HEK293 (cell line): ENCODE measurements around the gene ATP6V0A4.

Experiments
- CTCF ChIA-PET: fragments of 350-600 bp; formaldehyde crosslinking; extraction: SDS; loops from one replicate; lab custom pipeline; 2021; ENCODE audit warnings: antibody characterized with exemption; lab: Yijun Ruan, JAX
- POLR2A ChIA-PET: fragments of 300-600 bp; formaldehyde crosslinking; extraction: SDS; loops from one replicate; lab custom pipeline; 2020; ENCODE audit warnings: antibody characterized with exemption, inconsistent platforms; lab: Yijun Ruan, JAX
- H3K27ac ChIP-seq: fragments of 200-500 bp; sonication (Bioruptor generic); 2 replicates; pipeline ENCODE4 v1.5.1; 2014; ENCODE audit warnings: low read depth, low read length, control low read depth, inconsistent platforms; ENCODE audit errors: extremely low read depth
- H3K36me3 ChIP-seq, 2 experiments: fragments of 200-500 bp in 1 of 2; sonication (Bioruptor generic) in 1 of 2; 1 replicate in 1 of 2; 2 replicates in 1 of 2; pipeline ENCODE4 v1.5.1; 2014 to 2017; ENCODE audit warnings: inconsistent platforms in 2 of 2, low read length in 2 of 2; ENCODE audit not compliant: control insufficient read depth in 2 of 2, insufficient read depth in 1 of 2
- H3K4me1 ChIP-seq: fragments of 200-500 bp; sonication (Bioruptor generic); 2 replicates; pipeline ENCODE4 v1.5.1; 2014; ENCODE audit warnings: mild to moderate bottlenecking, low read length, inconsistent platforms; ENCODE audit not compliant: control insufficient read depth, insufficient read depth
- H3K4me3 ChIP-seq: 2 replicates; pipeline ENCODE4 v1.5.1; 2011; ENCODE audit warnings: low read depth, mild to moderate bottlenecking, control low read depth, low read length, moderate library complexity
- H3K9me3 ChIP-seq: fragments of 200-500 bp; sonication (Bioruptor generic); 2 replicates; pipeline ENCODE4 v1.5.1; 2014; ENCODE audit warnings: low read depth, low read length, inconsistent platforms; ENCODE audit not compliant: control insufficient read depth, insufficient read depth
- GLI4 ChIP-seq: fragments of 450-650 bp; formaldehyde crosslinking; IDR thresholded peaks from 2 replicates; pipeline ENCODE4 v1.5.1; 2016; ENCODE audit warnings: missing biosample characterization, missing genetic modification characterization
- KLF10 ChIP-seq: fragments of 450-650 bp; IDR thresholded peaks from 2 replicates; pipeline ENCODE4 v1.5.1; 2018; ENCODE audit warnings: missing biosample characterization, mild to moderate bottlenecking, missing genetic modification characterization
- KLF8 ChIP-seq: fragments of 450-650 bp; formaldehyde crosslinking; IDR thresholded peaks from 2 replicates; pipeline ENCODE4 v1.5.1; 2016; ENCODE audit warnings: missing biosample characterization, missing genetic modification characterization
- MYNN ChIP-seq: fragments of 450-650 bp; formaldehyde crosslinking; IDR thresholded peaks from 2 replicates; pipeline ENCODE4 v1.5.1; 2016; ENCODE audit warnings: missing biosample characterization, missing genetic modification characterization, borderline replicate concordance
- PRDM6 ChIP-seq: fragments of 450-650 bp; formaldehyde crosslinking; IDR thresholded peaks from 2 replicates; pipeline ENCODE4 v1.5.1; 2017; ENCODE audit warnings: missing biosample characterization, missing genetic modification characterization
- SCRT1 ChIP-seq: fragments of 450-650 bp; formaldehyde crosslinking; IDR thresholded peaks from 2 replicates; pipeline ENCODE4 v1.5.1; 2016; ENCODE audit warnings: missing biosample characterization, missing genetic modification characterization, borderline replicate concordance
- ZBTB20 ChIP-seq: fragments of 450-650 bp; formaldehyde crosslinking; IDR thresholded peaks from 2 replicates; pipeline ENCODE4 v1.5.1; 2016; ENCODE audit warnings: missing biosample characterization, missing genetic modification characterization
- ZBTB26 ChIP-seq: fragments of 450-650 bp; formaldehyde crosslinking; optimal IDR thresholded peaks from 2 replicates; pipeline ENCODE3; 2016; ENCODE audit warnings: missing biosample characterization, mild to moderate bottlenecking, missing genetic modification characterization
- ZBTB8A ChIP-seq: fragments of 450-650 bp; formaldehyde crosslinking; IDR thresholded peaks from 2 replicates; pipeline ENCODE4 v1.5.1; 2016; ENCODE audit warnings: missing biosample characterization, missing genetic modification characterization
- ZFP37 ChIP-seq: fragments of 450-650 bp; formaldehyde crosslinking; IDR thresholded peaks from 2 replicates; pipeline ENCODE4 v1.5.1; 2016; ENCODE audit warnings: missing biosample characterization, missing genetic modification characterization
- ZNF114 ChIP-seq: fragments of 450-650 bp; formaldehyde crosslinking; IDR thresholded peaks from 2 replicates; pipeline ENCODE4 v1.5.0; 2017; ENCODE audit warnings: missing biosample characterization, missing genetic modification characterization
- ZNF302 ChIP-seq: fragments of 450-650 bp; formaldehyde crosslinking; IDR thresholded peaks from 2 replicates; pipeline ENCODE4 v1.5.1; 2016; ENCODE audit warnings: missing biosample characterization, missing genetic modification characterization, low read depth
- ZNF324 ChIP-seq: fragments of 450-650 bp; formaldehyde crosslinking; IDR thresholded peaks from 2 replicates; pipeline ENCODE4 v1.5.1; 2016; ENCODE audit warnings: missing biosample characterization, missing genetic modification characterization
- ZNF350 ChIP-seq: fragments of 450-650 bp; formaldehyde crosslinking; IDR thresholded peaks from 2 replicates; pipeline ENCODE4 v1.5.0; 2017; ENCODE audit warnings: missing biosample characterization, mild to moderate bottlenecking, missing genetic modification characterization
- ZNF37A ChIP-seq: fragments of 450-650 bp; IDR thresholded peaks from 2 replicates; pipeline ENCODE4 v1.5.1; 2018; ENCODE audit warnings: missing biosample characterization, missing genetic modification characterization
- ZNF473 ChIP-seq: fragments of 450-650 bp; formaldehyde crosslinking; IDR thresholded peaks from 2 replicates; pipeline ENCODE4 v1.5.1; 2017; ENCODE audit warnings: missing biosample characterization, missing genetic modification characterization
- ZNF510 ChIP-seq: fragments of 450-650 bp; formaldehyde crosslinking; IDR thresholded peaks from 2 replicates; pipeline ENCODE4 v1.5.1; 2018; ENCODE audit warnings: mild to moderate bottlenecking, missing genetic modification characterization, missing biosample characterization; ENCODE audit not compliant: insufficient replicate concordance
- ZNF561 ChIP-seq: fragments of 450-650 bp; IDR thresholded peaks from 2 replicates; pipeline ENCODE4 v1.5.1; 2018; ENCODE audit warnings: missing biosample characterization, missing genetic modification characterization, borderline replicate concordance
- ZNF654 ChIP-seq: fragments of 450-650 bp; formaldehyde crosslinking; IDR thresholded peaks from 2 replicates; pipeline ENCODE4 v1.5.1; 2016; ENCODE audit warnings: low read depth, missing biosample characterization, missing genetic modification characterization
- TF ChIP-seq, protein P1 (sequence below): fragments of 450-650 bp; formaldehyde crosslinking; conservative IDR thresholded peaks from 2 replicates; pipeline ENCODE4 v1.5.1; 2016; ENCODE audit warnings: low read depth, missing biosample characterization, missing genetic modification characterization

Gene ATP6V0A4

GRCh38 chr7:138662076-138662990 is 135.7 kb downstream of the ATP6V0A4 start:
- no peaks in the 10 kb centered on the region for H3K36me3 ChIP-seq
- H3K9me3 ChIP-seq = no peaks in the 10 kb centered on the region
- POLR2A ChIA-PET = no interaction called here
- H3K27ac ChIP-seq = no peak overlapping the region
- TF ChIP-seq ZBTB8A (tag by site-specific recombination) (no peak), ZNF473 (no peak), SCRT1 (tag by site-specific recombination) (no peak), ZFP37 (tag by site-specific recombination) (no peak), ZNF561 (tag by site-specific recombination) (no peak), KLF10 (no peak), KLF8 (tag by site-specific recombination) (no peak), ZNF37A (tag by site-specific recombination) (no peak), GLI4 (tag by site-specific recombination) (no peak), ZBTB26 (tag by site-specific recombination) (no peak), MYNN (tag by site-specific recombination) (no peak), ZNF302 (tag by site-specific recombination) (no peak), ZNF654 (no peak), ZNF510 (tag by site-specific recombination) (no peak), ZNF324 (no peak), ZNF350 (tag by site-specific recombination) (no peak), PRDM6 (tag by site-specific recombination) (no peak), ZBTB20 (tag by site-specific recombination) (no peak), ZNF114 (tag by site-specific recombination) (no peak)
- TF ChIP-seq, protein P1, sequence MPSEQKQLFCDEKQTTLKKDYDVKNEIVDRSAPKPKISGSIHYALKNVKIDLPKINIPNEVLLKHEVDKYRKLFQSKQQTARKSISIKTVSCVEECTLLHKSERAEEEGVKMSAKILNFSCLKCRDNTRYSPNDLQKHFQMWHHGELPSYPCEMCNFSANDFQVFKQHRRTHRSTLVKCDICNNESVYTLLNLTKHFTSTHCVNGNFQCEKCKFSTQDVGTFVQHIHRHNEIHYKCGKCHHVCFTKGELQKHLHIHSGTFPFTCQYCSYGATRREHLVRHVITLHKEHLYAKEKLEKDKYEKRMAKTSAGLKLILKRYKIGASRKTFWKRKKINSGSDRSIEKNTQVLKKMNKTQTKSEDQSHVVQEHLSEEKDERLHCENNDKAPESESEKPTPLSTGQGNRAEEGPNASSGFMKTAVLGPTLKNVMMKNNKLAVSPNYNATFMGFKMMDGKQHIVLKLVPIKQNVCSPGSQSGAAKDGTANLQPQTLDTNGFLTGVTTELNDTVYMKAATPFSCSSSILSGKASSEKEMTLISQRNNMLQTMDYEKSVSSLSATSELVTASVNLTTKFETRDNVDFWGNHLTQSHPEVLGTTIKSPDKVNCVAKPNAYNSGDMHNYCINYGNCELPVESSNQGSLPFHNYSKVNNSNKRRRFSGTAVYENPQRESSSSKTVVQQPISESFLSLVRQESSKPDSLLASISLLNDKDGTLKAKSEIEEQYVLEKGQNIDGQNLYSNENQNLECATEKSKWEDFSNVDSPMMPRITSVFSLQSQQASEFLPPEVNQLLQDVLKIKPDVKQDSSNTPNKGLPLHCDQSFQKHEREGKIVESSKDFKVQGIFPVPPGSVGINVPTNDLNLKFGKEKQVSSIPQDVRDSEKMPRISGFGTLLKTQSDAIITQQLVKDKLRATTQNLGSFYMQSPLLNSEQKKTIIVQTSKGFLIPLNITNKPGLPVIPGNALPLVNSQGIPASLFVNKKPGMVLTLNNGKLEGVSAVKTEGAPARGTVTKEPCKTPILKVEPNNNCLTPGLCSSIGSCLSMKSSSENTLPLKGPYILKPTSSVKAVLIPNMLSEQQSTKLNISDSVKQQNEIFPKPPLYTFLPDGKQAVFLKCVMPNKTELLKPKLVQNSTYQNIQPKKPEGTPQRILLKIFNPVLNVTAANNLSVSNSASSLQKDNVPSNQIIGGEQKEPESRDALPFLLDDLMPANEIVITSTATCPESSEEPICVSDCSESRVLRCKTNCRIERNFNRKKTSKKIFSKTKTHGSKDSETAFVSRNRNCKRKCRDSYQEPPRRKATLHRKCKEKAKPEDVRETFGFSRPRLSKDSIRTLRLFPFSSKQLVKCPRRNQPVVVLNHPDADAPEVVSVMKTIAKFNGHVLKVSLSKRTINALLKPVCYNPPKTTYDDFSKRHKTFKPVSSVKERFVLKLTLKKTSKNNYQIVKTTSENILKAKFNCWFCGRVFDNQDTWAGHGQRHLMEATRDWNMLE = no peak
- no peak overlapping the region for H3K4me3 ChIP-seq
- CTCF ChIA-PET = no interaction called here
- H3K4me1 ChIP-seq = no peaks in the 10 kb centered on the region; the same call in 1 of the 2 replicates
